Stimulated activated effector memory CD8-positive, alpha-beta T cell treated with anti-CD3 and anti-CD28 coated beads, Interleukin-12 subunit alpha, Interleukin-12 subunit beta, amount 100 ng/mL, for 72 hours (primary cell): ENCODE measurements around the gene C16orf78.

Source experiments
- ATAC-seq: fragments of 150-1000 bp; cut with Tn5 transposase; 2 replicates; pipeline ENCODE4 v1.10.0; 2021
- DNase-seq, 2 donors: peaks; one replicate each; pipeline ENCODE4 v3.0.0; 2021 to 2022; ENCODE audit warnings: low spot score in 2 of 2
- H3K27ac Mint-ChIP-seq: one replicate; pipeline ENCODE4 v1.8.0; 2022; ENCODE audit warnings: mild to moderate bottlenecking, mixed read lengths
- H3K36me3 Mint-ChIP-seq: one replicate; pipeline ENCODE4 v1.8.0; 2022; ENCODE audit warnings: mild to moderate bottlenecking, mixed read lengths
- H3K4me1 Mint-ChIP-seq: one replicate; pipeline ENCODE4 v1.8.0; 2022; ENCODE audit warnings: mixed read lengths
- H3K4me3 Mint-ChIP-seq: one replicate; pipeline ENCODE4 v1.8.0; 2022; ENCODE audit warnings: mild to moderate bottlenecking, mixed read lengths
- H3K9me3 Mint-ChIP-seq: one replicate; pipeline ENCODE4 v1.8.0; 2022; ENCODE audit warnings: mixed read lengths

Gene C16orf78, protein sequence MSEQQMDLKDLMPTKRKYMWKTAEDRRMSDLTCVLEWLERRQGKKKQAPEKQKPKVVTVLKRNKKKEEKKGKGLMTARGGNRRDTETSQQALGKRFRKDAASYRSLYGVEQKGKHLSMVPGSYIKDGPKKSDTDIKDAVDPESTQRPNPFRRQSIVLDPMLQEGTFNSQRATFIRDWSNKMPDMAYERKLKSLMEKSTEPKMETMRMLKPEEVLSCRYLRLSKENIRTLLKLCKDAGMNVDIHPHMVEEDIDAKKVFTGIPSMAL

DNA sequence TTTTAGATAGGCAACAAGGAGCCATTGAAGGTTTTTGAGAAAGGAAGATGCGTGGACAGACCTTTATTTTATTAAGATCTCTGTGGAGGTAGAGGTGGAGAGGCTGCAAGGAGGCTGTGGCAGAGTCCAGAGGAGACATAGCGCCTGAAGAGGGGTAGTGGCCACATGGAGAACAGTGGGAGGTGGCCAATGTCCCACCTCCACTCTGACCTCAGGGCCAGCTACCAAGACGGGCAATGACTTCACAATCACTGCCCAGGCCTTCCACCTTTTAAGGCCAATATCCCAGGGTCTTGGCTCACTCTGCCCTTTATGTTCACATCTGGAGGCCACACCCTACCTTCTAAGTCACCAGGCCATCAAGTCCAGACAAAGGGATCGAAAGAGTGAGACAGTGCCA lies at the start of gene C16orf78:
C16orf78 (plus strand) TSS at position 301 of the 400 bp plus-strand sequence. CDS start 136 bp downstream, outside the sequence.
- Mint-ChIP-seq H3K9me3 (no peaks in the 10 kb centered on the region), H3K27ac (no peak within 1 kb of the TSS), H3K36me3 (no peaks in the 10 kb centered on the region), H3K4me1 (no peaks in the 10 kb centered on the region), H3K4me3 (no peak within 1 kb of the TSS)
- ATAC-seq, result no peak
- no peak for DNase-seq

DNA sequence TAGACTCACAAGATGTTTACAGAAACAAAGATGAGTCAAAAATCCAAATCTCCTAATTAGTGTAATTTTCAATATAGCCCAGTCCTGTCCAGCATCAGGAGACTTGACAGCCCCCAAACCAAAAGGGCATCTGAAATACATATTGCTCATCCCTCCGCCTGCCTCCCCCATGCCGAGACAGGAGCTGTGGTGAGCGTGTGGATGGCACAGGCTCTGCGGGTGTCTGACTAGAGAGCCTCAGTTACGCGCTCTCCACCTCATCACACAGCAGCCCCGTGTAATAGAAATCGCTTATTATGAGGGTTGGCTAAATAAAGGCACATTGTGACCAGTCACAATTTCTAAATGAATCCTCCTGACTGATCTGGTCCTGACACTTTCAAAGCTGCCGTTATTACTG lies 48.9 kb upstream of the C16orf78 start:
- Mint-ChIP-seq H3K4me1 (no peaks in the 10 kb centered on the region), H3K27ac (no peak overlapping the region), H3K36me3 (no peaks in the 10 kb centered on the region), H3K9me3 (peaks cover 4% of the 10 kb centered on the region), H3K4me3 (no peak overlapping the region)
- DNase-seq (no peak), ATAC-seq (no peak)

DNA sequence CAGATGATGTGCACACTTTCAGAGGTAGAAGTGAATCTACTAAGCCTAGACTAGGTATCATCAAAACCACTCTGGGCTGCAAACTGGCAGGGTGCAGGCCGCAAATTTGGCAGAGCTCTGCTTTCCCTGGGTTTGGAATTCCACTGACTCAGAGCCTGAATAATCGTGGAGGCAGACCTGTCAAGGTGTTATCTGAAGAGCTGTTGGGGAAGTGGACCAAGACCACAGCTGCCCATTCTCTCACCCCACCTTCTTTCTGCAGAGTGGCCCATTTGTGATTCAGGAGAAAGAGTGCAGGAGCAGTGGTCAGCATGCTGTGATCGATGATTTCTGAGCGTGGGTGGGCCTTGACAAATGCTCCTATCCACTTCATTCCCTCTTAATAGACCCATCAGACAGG lies 46.1 kb upstream of the C16orf78 start:
- no peak for ATAC-seq
- no peak for DNase-seq
- H3K4me1 Mint-ChIP-seq, result no peaks in the 10 kb centered on the region
- no peaks in the 10 kb centered on the region for H3K36me3 Mint-ChIP-seq
- H3K9me3 Mint-ChIP-seq, result no peaks in the 10 kb centered on the region
- H3K27ac Mint-ChIP-seq, result no peak overlapping the region
- no peak overlapping the region for H3K4me3 Mint-ChIP-seq

DNA sequence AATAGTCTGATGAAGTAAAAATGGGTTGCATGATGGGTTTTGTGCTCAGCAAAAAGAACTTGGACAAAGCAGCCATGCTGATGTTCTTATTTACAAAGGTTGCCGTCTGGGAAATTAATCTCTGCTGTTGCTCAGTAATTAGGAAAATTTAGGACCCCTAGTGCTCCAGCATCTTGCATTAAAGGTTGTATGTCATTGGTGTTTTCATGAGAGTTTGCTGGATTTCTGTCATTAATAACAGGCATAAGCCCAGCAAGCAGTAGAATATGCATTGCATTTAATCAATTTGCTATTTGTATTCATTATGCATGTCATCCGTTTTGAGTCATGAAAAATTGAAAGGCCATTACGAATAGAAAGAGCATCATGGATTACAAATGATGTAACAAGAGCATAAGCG lies 45.3 kb upstream of the C16orf78 start:
- Mint-ChIP-seq H3K4me1 (no peaks in the 10 kb centered on the region), H3K27ac (no peak overlapping the region), H3K4me3 (no peak overlapping the region), H3K36me3 (no peaks in the 10 kb centered on the region), H3K9me3 (no peaks in the 10 kb centered on the region)
- DNase-seq (peak in 1 of 2 donors; percentile 10), ATAC-seq (no peak)

DNA sequence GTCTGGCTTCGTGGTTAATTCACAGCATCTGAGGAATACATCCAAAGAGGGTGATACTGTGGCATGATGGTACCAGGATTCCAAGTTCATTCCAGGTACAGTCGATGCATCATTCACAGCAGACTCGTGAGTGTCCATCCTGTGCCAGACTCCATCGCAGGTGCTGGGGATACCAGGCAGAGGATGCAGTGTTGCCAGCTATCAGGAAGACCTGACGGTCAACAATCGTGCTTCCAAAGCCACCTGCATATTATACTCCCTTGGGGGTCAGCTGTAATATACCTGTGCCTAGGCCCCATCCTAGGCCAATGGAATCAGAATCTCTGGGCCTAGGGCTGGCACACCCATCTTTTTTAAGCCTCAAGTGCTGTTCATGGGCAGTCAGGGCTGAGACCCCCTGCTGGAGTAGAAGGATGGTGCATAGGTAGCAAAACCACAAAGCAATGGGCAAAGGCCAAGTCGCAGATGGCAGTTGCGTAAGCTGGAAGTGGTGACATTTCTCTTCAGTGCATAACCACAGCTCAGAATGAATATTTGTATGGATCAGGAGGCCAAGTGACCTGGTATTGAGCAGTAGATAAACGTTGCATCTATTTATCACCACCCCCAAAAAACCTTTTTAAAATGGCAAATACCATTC lies 42.9 kb upstream of the C16orf78 start:
- DNase-seq (no peak), ATAC-seq (no peak)
- H3K4me1 Mint-ChIP-seq, result no peaks in the 10 kb centered on the region
- H3K27ac Mint-ChIP-seq, result no peak overlapping the region
- H3K9me3 Mint-ChIP-seq, result no peaks in the 10 kb centered on the region
- no peak overlapping the region for H3K4me3 Mint-ChIP-seq
- no peaks in the 10 kb centered on the region for H3K36me3 Mint-ChIP-seq

DNA sequence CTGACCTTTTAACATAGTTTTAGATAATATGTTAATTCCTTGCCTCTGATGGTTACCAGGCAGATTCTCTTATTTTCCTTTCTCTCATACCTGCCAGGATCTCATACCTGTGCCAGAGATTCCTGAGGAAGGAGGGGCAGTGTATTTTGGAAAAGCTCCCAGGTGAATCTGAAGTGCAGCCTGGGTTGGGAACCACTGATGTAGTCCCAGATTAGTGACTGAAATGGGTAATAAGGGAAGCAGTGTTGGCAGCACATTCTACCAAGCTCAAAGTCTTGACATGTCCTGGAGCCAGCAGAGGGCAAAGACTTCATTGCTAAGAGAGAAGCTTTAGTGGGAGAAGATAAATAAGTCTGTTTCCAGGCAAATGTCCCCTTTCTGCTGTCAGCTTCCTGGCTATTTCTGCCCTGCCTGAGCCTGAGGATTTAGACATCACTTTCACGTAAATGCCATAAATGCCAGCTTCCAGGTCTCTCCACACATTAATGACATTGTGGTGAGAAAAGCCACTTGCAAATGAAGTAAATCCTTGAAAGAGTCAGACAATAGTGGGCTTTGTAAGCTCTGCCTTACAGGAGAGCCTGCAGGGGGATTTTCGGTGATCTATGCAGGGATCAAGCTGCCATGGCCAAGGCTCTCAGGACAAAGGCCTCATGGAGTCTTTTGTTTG lies 40.9 kb upstream of the C16orf78 start:
- DNase-seq, result peak in 1 of 2 donors; percentile 15
- H3K4me1 Mint-ChIP-seq, result no peaks in the 10 kb centered on the region
- H3K27ac Mint-ChIP-seq, result no peak overlapping the region
- no peak overlapping the region for H3K4me3 Mint-ChIP-seq
- H3K36me3 Mint-ChIP-seq, result no peaks in the 10 kb centered on the region
- no peak for ATAC-seq
- H3K9me3 Mint-ChIP-seq, result no peaks in the 10 kb centered on the region

DNA sequence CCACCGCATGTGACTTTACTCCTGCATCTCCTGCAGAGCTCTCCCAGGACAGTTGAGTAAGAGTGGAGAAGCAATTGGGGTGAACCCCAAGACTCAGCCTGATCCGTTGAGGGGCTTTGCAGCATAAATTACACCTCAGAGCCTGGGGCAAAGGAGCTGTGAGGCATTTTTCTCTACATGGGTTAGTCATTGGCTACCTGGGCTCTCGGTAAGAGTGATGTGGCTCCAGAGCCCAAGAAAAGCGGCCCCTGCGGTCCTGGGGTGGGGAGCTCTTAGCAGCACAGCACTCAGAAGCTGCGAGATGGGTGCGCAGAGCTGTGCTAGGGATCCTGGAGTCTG lies 40.4 kb upstream of the C16orf78 start:
- no peak for ATAC-seq
- H3K4me3 Mint-ChIP-seq, result no peak overlapping the region

DNA sequence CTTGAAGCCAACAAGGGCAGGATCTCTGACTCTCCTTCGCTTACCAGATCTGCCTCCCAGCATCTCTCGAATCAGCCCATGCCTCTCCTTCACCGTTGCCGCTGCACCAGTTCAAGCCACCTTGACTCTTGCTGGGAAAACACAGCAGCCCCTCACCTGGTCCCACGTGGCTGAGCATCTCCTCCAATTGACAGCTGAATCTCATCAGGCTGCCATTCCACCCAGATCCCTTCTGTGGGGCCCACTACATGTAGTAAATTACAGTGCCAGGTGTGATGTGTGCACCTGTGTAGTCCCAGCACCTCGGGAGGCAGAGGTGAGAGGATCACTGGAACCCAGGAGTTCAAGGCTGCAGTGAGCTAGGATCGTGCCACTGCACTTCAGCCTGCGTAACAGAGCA lies 37.8 kb upstream of the C16orf78 start:
- H3K4me3 Mint-ChIP-seq, result no peak overlapping the region

More for the DNA sequence above, 40.4 kb upstream of the C16orf78 start:
- Mint-ChIP-seq H3K27ac (no peak overlapping the region), H3K4me1 (no peaks in the 10 kb centered on the region), H3K36me3 (no peaks in the 10 kb centered on the region), H3K9me3 (no peaks in the 10 kb centered on the region)
- DNase-seq, result no peak

DNA sequence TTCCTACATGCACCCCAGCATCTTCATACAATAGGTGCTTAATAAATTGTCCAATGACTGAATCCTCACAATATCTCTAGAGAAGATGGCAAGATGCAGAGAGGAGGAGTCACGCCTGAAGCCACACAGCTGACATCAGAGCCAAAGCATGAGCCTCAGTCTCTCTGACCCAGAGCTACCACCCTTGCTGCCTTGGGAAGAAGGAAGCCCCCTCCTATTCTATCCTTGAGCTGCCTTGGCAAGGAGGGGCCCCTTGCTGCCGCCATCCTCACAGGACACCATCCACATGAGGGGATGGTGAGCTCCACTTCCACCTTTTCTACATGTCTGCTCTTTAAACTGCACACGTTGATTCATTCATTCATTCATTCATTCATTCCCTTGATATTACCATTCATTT lies 37.0 kb upstream of the C16orf78 start:
- no peak overlapping the region for H3K4me3 Mint-ChIP-seq
- DNase-seq, result no peak
- no peaks in the 10 kb centered on the region for H3K36me3 Mint-ChIP-seq
- no peak overlapping the region for H3K27ac Mint-ChIP-seq
- no peak for ATAC-seq
- H3K4me1 Mint-ChIP-seq, result no peaks in the 10 kb centered on the region
- H3K9me3 Mint-ChIP-seq, result no peaks in the 10 kb centered on the region

More for the DNA sequence above, 37.8 kb upstream of the C16orf78 start:
- no peaks in the 10 kb centered on the region for H3K4me1 Mint-ChIP-seq
- H3K27ac Mint-ChIP-seq, result no peak overlapping the region
- no peaks in the 10 kb centered on the region for H3K36me3 Mint-ChIP-seq
- ATAC-seq (no peak), DNase-seq (no peak)
- no peaks in the 10 kb centered on the region for H3K9me3 Mint-ChIP-seq

DNA sequence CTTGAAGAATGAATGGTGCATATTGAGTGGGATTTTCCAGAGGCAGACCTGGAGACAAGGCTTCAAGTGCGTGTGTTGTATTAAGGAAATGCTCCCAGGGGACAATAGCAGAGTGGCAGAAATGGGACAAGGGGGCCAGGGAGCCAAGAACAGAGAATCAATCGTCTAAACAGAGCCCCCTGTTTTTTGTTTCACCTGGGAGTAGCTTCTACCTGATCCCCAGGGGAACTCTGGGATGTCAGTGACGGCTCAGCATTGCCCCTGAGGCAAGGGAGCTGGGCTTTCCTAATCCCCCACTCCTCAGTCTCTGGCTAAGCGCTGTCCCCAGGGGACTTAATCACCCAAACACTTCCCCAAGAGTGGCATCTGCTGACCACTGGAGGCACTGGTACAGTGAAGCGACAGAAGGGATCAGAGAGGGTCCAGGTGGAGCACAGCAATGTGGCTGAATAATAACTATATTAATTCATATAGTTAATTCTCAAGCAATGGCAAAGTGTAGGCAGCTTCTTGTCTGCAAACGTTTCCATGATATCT lies 35.7 kb upstream of the C16orf78 start:
- H3K4me1 Mint-ChIP-seq, result no peaks in the 10 kb centered on the region
- H3K27ac Mint-ChIP-seq, result no peak overlapping the region
- ATAC-seq, result no peak
- H3K9me3 Mint-ChIP-seq, result no peaks in the 10 kb centered on the region
- H3K36me3 Mint-ChIP-seq, result no peaks in the 10 kb centered on the region
- H3K4me3 Mint-ChIP-seq, result no peak overlapping the region
- DNase-seq, result no peak

DNA sequence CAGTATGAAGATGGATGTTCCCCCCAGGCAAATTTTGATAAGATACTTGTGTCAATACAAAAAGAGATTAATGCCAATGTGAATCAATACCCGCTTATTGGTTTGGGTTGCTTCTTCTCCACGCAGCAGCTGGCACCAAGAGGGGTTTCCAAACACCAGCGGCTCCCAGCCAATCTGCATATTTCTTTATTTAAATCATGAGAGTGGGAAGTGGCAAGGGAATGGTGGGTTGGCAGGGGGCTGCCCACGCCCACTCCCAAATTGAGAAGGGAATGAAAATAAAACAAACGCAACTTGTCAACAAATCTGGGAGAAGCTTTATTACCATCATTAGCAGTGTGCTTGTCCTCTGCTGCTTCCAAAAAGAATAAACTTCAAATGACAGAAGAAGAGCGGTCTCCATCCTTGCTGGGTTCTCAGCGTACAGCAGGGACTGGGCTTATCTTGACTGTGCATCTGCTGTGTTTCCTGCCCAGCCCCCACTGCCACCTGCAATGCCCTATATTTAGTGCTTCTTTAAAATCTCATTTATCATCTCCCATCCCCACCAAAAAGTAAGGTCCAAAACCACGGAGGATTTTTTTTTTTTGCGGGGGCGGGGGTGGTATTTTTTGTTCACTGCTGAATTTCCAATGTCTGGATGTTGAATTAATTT lies 34.9 kb upstream of the C16orf78 start:
- no peaks in the 10 kb centered on the region for H3K9me3 Mint-ChIP-seq
- no peak overlapping the region for H3K27ac Mint-ChIP-seq
- no peak for ATAC-seq
- DNase-seq, result no peak
- no peaks in the 10 kb centered on the region for H3K4me1 Mint-ChIP-seq
- H3K4me3 Mint-ChIP-seq, result no peak overlapping the region
- H3K36me3 Mint-ChIP-seq, result no peaks in the 10 kb centered on the region

DNA sequence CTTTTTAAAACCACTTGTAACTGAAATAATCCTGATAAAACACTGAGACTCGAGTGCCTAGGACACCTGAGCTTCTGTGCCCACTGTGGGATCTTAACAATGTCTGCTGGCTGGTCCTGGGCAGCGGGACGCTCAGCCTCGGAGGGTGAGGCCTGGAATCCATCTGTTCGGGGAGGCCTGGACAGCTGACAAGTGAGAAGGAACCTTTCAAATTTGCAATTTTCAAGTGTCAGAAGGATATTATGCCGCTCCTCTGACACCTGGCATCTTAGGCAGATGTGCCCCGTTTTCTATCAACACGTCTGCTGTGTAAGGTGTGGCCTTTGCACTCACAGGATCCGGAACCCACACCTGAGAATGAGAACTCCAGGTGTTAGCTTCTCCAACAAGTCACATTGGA lies 33.1 kb upstream of the C16orf78 start:
- DNase-seq, result no peak
- no peaks in the 10 kb centered on the region for H3K36me3 Mint-ChIP-seq
- H3K27ac Mint-ChIP-seq, result no peak overlapping the region
- no peak for ATAC-seq
- H3K9me3 Mint-ChIP-seq, result no peaks in the 10 kb centered on the region
- H3K4me1 Mint-ChIP-seq, result no peaks in the 10 kb centered on the region
- H3K4me3 Mint-ChIP-seq, result no peak overlapping the region

DNA sequence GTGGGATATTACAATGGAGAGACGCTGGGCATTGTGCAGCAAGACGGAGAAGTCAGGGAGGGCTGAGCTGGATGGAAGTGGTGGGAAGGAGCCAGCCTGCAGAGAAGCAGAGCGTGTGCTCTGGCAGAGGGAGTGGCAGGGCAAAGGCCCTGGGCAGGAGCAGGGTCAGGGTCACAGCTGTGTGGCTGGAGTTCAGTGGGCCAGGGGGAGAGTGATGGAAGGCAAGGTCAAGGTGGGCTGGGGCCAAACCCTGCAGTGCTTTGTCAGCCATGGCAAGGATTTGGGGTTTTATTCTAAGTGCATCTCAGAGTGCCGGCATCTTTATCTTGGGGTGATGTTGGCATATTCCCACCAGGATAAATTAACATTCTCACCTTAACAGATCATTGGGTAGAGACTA lies 31.9 kb upstream of the C16orf78 start:
- Mint-ChIP-seq H3K9me3 (no peaks in the 10 kb centered on the region), H3K36me3 (no peaks in the 10 kb centered on the region), H3K27ac (no peak overlapping the region), H3K4me3 (no peak overlapping the region), H3K4me1 (no peaks in the 10 kb centered on the region)
- ATAC-seq, result peak; percentile 24
- no peak for DNase-seq

DNA sequence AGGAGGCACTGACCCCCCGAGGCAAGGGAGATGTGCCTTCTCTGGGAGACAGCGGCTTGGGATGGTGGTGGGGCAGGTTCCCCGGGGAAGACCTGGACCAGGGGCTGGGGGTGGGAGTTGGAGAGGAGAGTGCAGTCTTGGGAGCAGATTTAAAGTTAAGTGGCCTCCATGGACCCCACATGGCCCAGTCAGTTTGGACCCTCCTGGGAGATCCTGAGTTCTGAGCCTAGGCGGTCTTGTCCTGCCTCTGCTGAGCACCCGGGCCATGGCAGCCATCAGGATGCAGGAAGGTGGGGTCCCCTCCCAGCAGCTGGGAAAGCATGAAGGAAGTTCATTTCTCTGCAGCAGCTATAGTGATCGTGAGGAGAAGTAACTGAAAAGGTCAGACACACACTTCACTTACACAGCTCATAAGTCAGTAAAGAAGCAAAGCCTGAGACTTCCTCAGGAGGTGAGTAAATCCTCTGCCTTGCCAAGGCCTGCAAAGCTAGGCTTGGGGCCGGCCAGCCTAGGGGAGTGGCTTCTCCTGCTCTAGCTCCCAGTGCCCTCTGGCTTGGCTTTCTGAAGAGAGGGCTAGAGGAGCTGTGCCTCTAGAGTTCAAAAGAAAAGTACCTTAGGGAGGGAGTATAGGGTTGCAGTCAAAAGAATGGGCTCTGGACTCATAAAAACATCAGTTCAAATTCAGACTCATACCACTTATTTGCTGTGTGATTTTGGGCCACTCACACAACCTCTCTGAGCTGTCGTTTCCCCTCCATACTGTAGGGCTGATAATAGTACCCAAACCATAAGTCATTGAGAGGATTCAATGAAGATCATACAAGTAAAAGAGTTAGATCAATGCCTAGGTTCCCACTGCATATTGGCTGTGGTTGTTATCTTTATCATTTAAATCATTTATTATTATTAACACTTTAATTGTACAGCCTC lies 31.0 kb upstream of the C16orf78 start:
- H3K4me3 Mint-ChIP-seq, result no peak overlapping the region
- no peaks in the 10 kb centered on the region for H3K4me1 Mint-ChIP-seq
- H3K36me3 Mint-ChIP-seq, result no peaks in the 10 kb centered on the region
- no peaks in the 10 kb centered on the region for H3K9me3 Mint-ChIP-seq
- H3K27ac Mint-ChIP-seq, result no peak overlapping the region
- no peak for DNase-seq
- ATAC-seq, result peak; percentile 31

DNA sequence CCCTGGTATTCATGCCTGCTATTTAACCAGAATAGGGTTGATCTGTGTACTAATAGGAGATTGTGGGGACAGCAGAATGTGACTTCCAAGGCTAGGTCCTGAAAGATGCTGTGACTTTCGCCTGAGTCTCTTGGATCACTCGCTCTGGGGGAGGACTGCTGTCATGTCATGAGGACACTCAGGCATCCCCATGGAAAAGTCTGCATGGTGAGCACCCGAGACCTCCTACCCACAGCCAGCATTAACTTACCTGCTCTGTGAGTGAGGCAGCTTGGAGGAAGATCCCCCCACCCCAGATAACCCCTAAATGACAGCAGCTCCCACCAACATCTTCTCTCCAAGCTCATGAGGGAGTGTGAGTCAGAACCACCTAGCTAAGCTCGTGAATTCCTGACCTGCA lies 30.3 kb upstream of the C16orf78 start:
- no peak overlapping the region for H3K4me3 Mint-ChIP-seq
- no peak overlapping the region for H3K27ac Mint-ChIP-seq
- no peaks in the 10 kb centered on the region for H3K4me1 Mint-ChIP-seq
- H3K36me3 Mint-ChIP-seq, result no peaks in the 10 kb centered on the region
- ATAC-seq, result no peak
- no peaks in the 10 kb centered on the region for H3K9me3 Mint-ChIP-seq
- DNase-seq, result no peak
